Esophagus squamous epithelium (tissue), 5 donors: Measurements from ENCODE around the gene UBE2D2. TPM values are rescaled to one million over a fixed set of nuclear protein-coding genes. Genes with fewer than 3 reads are reported as not detected.
"Not testable (repeated sequence)": the region's sequence is repeated elsewhere in the genome, so short reads cannot be mapped to it uniquely, and the experiment has no call there.

Source experiments
- DNase-seq: peaks from one replicate; lab custom pipeline; 2025; lab: John Stamatoyannopoulos, UW
- H3K27ac ChIP-seq, 4 donors: fragments of 200-600 bp; sonication (generic); one replicate each; pipeline ENCODE4 v1.5.1; 2016 to 2019; ENCODE audit warnings: mild to moderate bottlenecking in 1 of 4
- H3K27me3 ChIP-seq, 4 donors: fragments of 200-600 bp; sonication (generic); 1 replicate in 3 of 4; 2 replicates in 1 of 4; pipeline versions ENCODE4 v1.5.1 to v1.6.0; 2017 to 2021; ENCODE audit warnings: antibody characterized with exemption in 1 of 4
- H3K36me3 ChIP-seq, 3 donors: fragments of 200-600 bp; sonication (generic); one replicate each; pipeline ENCODE4 v1.5.1; 2016 to 2019
- H3K4me1 ChIP-seq, 3 donors: fragments of 200-600 bp; sonication (generic); one replicate each; pipeline ENCODE4 v1.5.1; 2017 to 2019
- H3K4me3 ChIP-seq, 4 donors: fragments of 200-600 bp; sonication (generic); 1 replicate in 3 of 4; 2 replicates in 1 of 4; pipeline ENCODE4 v1.5.1; 2016 to 2019; ENCODE audit warnings: mild to moderate bottlenecking in 2 of 4, moderate library complexity in 1 of 4
- H3K9me3 ChIP-seq, 3 donors: fragments of 200-600 bp; sonication (generic); one replicate each; pipeline ENCODE4 v1.5.1; 2016 to 2019
- POLR2A ChIP-seq, 4 donors: fragments of 450-650 bp; IDR thresholded peaks; one replicate each; pipeline ENCODE4 v1.6.1; 2017; ENCODE audit warnings: antibody characterized with exemption in 4 of 4, mild to moderate bottlenecking in 4 of 4, moderate library complexity in 3 of 4
- WGBS, 2 donors: methylation state at CpG; one replicate each; pipeline ENCODE4 v1.1.5; 2018; 5-methylcytosine and 5-hydroxymethylcytosine counted together
- intact Hi-C: fragments of 100-400 bp; cut with DNase I; formaldehyde crosslinking; loops from one replicate; pipeline ENCODE4 v1.15.0; 2022
- total RNA-seq, 4 donors: library from RNA; depleted of rRNA; stranded (reverse); fragments of >200 nt; gene quantifications; one replicate each; pipeline ENCODE4 v1.1.0, GENCODE V29; 2016
- TF ChIP-seq, protein P1 (sequence below), 6 experiments: fragments of 450-650 bp in 4 of 6; fragments of 200-600 bp in 2 of 6; sonication (generic) in 2 of 6; IDR thresholded peaks; one replicate each; pipeline ENCODE4 v1.5.1; 2016 to 2019; ENCODE audit warnings: antibody characterized with exemption in 6 of 6, mild to moderate bottlenecking in 4 of 6, moderate library complexity in 4 of 6
- donor health status: DM: yes; HTN: yes; CAD: no.

UBE2D2 gene
- total RNA-seq, 4 donors from 2014 or later = 63.7 to 85.4 (median 81.1) TPM

DNA sequence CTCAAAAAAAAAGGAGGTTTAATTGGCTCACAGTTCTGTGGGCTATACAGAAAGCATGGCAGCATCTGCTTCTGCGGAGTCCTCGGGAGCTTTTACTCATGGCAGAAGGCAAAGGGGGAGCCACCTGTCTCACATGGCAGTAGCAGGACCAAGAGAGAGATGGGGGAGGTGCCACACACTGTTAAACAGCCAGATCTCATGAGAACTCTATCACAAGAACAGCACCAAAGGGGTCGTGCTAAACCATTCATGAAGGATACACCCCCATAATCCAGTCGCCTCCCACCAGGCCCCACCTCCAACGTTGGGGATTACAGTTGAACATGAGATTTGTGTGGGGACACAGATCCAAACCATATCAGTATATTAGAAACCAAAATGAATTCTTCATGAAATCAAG is 58.7 kb downstream of the UBE2D2 start:
- peaks cover 9 to 100% (median 15%) of the 10 kb centered on the region in 3 donors for H3K36me3 ChIP-seq

DNA sequence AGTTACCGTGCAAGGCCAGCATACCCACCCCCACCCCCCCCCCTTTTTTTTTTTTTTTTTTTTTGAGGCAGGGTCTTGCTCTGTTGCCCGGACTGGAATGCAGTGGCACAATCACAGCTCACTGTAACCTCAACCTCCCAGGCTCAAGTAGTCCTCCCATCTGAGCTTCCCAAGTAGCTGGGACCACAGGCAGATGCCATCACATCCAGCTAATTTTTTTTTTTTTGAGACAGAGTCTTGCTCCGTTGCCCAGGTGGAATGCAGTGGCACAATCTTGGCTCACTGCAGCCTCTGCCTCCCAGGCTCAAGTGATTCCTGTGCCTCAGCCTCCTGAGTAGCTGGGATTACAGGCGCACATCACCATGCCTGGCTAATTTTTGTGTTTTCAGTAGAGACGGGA is 64.3 kb downstream of the UBE2D2 start:
- H3K4me3 ChIP-seq, intact Hi-C loops, H3K27ac ChIP-seq, H3K4me1 ChIP-seq, DNase-seq, H3K27me3 ChIP-seq, H3K9me3 ChIP-seq: not testable (repeated sequence)
- peaks cover 8 to 100% (median 10%) of the 10 kb centered on the region in 3 donors for H3K36me3 ChIP-seq
- WGBS, 2 donors = 88 to 94% methylated on average over 5 of the region's 5 CpGs

More for the DNA sequence above, 58.7 kb downstream of the UBE2D2 start:
- DNase-seq = no peak
- Histone ChIP-seq H3K27me3 (no peaks in the 10 kb centered on the region), H3K4me1 (no peaks in the 10 kb centered on the region), H3K9me3 (no peaks in the 10 kb centered on the region), H3K27ac (no peak overlapping the region), H3K4me3 (no peak overlapping the region)
- TF ChIP-seq, protein P1, sequence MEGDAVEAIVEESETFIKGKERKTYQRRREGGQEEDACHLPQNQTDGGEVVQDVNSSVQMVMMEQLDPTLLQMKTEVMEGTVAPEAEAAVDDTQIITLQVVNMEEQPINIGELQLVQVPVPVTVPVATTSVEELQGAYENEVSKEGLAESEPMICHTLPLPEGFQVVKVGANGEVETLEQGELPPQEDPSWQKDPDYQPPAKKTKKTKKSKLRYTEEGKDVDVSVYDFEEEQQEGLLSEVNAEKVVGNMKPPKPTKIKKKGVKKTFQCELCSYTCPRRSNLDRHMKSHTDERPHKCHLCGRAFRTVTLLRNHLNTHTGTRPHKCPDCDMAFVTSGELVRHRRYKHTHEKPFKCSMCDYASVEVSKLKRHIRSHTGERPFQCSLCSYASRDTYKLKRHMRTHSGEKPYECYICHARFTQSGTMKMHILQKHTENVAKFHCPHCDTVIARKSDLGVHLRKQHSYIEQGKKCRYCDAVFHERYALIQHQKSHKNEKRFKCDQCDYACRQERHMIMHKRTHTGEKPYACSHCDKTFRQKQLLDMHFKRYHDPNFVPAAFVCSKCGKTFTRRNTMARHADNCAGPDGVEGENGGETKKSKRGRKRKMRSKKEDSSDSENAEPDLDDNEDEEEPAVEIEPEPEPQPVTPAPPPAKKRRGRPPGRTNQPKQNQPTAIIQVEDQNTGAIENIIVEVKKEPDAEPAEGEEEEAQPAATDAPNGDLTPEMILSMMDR (IDR thresholded peaks at IDR 0.05) = no peak
- no peak for TF ChIP-seq POLR2A (IDR thresholded peaks at IDR 0.05)
- intact Hi-C loops = no loop called here
- WGBS, 2 donors = 75 to 77% methylated on average over 5 of the region's 5 CpGs

DNA sequence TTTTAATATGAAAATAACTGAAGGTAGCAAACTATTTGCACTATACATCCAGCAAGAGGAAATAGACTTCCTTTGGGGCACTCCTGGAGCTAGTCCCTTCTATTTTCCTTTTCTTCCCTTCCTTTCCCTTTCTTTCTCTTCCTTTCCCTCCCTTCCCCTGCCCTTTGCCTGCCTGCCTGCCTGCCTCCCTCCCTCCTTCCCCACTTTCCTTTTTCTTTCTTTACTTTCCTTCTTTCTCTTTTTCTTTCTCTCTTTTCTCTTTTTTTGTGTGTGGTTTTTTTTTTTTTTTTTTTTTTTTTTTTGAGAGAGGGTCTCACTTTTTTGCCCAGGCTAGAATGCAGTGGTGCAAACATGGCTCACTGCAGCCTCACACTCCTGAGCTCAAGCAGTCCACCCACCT is 69.7 kb downstream of the UBE2D2 start:
- Histone ChIP-seq H3K4me3 (no peak overlapping the region), H3K27ac (no peak overlapping the region), H3K27me3 (no peaks in the 10 kb centered on the region), H3K36me3 (peaks cover 2 to 61% (median 4%) of the 10 kb centered on the region in 3 donors), H3K4me1 (peaks cover 7 to 22% (median 8%) of the 10 kb centered on the region in 3 donors), H3K9me3 (no peaks in the 10 kb centered on the region)
- no peak for DNase-seq
- intact Hi-C loops = loop anchor here (5.0 kb wide), 1 partner anchor 56 kb away; no protein-coding TSS in a partner anchor
- no peak for TF ChIP-seq POLR2A (IDR thresholded peaks at IDR 0.05)
- TF ChIP-seq, protein P1 (IDR thresholded peaks at IDR 0.05) = no peak

DNA sequence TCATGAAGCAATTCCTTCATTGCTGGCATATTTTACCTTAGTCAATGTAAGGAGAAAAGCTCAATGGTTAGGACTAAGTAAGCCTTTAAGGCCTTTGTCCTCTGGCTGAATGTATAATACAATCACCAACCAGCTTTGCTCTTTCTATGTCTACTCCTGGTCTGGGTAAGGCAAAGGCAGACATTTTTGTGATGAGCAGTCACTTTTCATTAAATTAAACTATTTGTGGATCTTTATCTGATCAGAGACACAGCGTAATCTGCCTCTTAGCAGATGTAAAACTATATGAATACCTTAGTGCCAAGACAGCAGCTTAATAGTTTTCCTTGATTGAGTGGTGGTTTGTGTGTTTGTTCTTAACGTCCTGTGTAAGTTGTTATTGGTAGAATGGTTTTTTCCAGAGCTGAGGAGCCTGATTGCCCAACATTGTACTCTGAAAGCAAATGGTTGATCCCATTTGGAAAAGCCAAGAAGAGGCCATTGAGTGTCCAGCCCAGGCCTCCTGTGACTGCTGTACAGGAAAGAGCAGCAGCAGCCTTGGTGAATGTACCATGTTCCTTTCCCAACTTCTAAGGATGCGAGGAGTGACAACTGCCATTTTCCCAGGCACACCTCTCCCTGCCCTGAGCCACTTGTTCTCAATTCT is 70.5 kb downstream of the UBE2D2 start:
- 72 to 77% methylated on average over 3 of the region's 3 CpGs for WGBS, 2 donors
- no peaks in the 10 kb centered on the region for H3K9me3 ChIP-seq
- H3K27me3 ChIP-seq = no peaks in the 10 kb centered on the region
- no peak overlapping the region for H3K27ac ChIP-seq
- peaks cover 15 to 30% (median 16%) of the 10 kb centered on the region in 3 donors for H3K4me1 ChIP-seq
- TF ChIP-seq POLR2A (IDR thresholded peaks at IDR 0.05) = no peak
- TF ChIP-seq, protein P1 (IDR thresholded peaks at IDR 0.05) = no peak
- peaks cover 0 to 53% (median 4%) of the 10 kb centered on the region in 3 donors for H3K36me3 ChIP-seq
- intact Hi-C loops = loop anchor here (2.0 to 5.0 kb wide), 2 partner anchors 56 to 133 kb away; no protein-coding TSS in a partner anchor
- no peak for DNase-seq
- H3K4me3 ChIP-seq = no peak overlapping the region

DNA sequence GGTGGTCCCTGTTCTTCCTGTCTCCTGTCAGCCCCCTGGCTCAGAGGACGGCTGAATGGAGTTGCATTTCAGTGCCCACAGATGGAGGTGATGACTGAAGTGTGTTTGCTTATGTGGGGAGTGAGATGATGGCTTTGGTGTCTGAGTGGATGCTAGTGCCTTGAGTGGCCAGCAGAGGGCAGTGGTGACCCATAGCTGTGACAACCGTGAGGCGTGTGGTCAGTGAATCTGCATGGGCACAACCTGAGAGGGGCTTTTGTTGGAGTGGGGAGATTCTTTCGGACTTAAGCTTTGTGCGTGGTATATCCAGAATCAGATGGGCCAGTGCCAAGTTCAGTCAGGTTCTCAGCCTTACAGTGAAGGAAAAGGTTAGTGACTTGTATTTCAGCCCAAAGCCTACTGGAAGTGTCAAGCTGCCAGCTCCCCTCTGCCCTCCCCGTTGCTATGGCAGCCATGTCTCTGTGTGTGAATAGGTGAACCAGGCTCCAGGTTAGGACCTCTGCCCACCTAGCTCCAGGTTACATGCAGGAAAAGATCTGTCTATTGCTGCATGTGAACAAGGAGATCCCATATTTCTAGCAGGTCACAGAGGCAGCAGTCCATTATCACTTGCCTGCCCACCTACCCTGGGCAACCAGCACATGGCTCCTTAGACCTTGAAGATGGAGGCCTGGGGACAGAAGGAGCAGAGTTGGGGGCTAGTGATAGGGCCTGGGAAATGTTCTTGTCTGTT is 72.3 kb downstream of the UBE2D2 start:
- Histone ChIP-seq H3K4me1 (peaks cover 31 to 48% (median 34%) of the 10 kb centered on the region in 3 donors), H3K36me3 (peaks cover 0 to 34% (median 0%) of the 10 kb centered on the region in 3 donors), H3K27ac (no peak overlapping the region), H3K9me3 (no peaks in the 10 kb centered on the region), H3K4me3 (no peak overlapping the region), H3K27me3 (no peaks in the 10 kb centered on the region)
- 0 to 10% methylated on average over 1 to 3 of the region's 6 CpGs for WGBS, 2 donors
- no peak for DNase-seq
- TF ChIP-seq, protein P1 (IDR thresholded peaks at IDR 0.05) = peak; percentile 94 to 98 (median 97)
- no peak for TF ChIP-seq POLR2A (IDR thresholded peaks at IDR 0.05)
- intact Hi-C loops = loop anchor here (2.0 to 5.0 kb wide), 2 partner anchors 54 to 131 kb away; no protein-coding TSS in a partner anchor
